H1 (cell line): ENCODE measurements around the gene PIGS. TPM values are rescaled to one million over a fixed set of nuclear protein-coding genes. Genes with fewer than 3 reads are reported as not detected.
A peak's percentile ranks its signal among the peaks of the same experiment; 100 is the strongest.

ENCODE experiments used
- CTCF ChIA-PET: fragments of 300-600 bp; sonication (Branson Sonifier 250); formaldehyde crosslinking; loops from one replicate; lab custom pipeline; 2021; ENCODE audit not compliant: partially characterized antibody; lab: Charles Lee
- POLR2A ChIA-PET: fragments of 300-600 bp; sonication (Branson Sonifier 250); formaldehyde crosslinking; loops from one replicate; lab custom pipeline; 2021; ENCODE audit warnings: inconsistent platforms; ENCODE audit not compliant: partially characterized antibody; lab: Charles Lee
- DNase-seq, 2 experiments: peaks; one replicate each; pipeline versions ENCODE4 v3.0.0 to v3.0.0-alpha.2; 2010 to 2022; ENCODE audit warnings: low spot score in 2 of 2, low read depth in 1 of 2, mixed read lengths in 1 of 2
- FAIRE-seq: peaks from 2 replicates; lab custom pipeline; 2011; peaks lifted over from hg19 to GRCh38; lab: Jason Lieb, UNC
- H2AFZ ChIP-seq: 2 replicates; pipeline ENCODE4 v1.8.1; 2012; ENCODE audit warnings: low read length, inconsistent platforms
- H2AK5ac ChIP-seq: 2 replicates; pipeline ENCODE4 v1.6.1; 2013; ENCODE audit warnings: low read depth, low read length
- H2BK120ac ChIP-seq: replicated peaks from 2 replicates; pipeline ENCODE3; 2013; ENCODE audit warnings: low read depth, low read length, inconsistent platforms
- H2BK12ac ChIP-seq: 2 replicates; pipeline ENCODE4 v1.6.1; 2013; ENCODE audit warnings: low read depth, low read length
- H2BK15ac ChIP-seq: 2 replicates; pipeline ENCODE4 v1.6.1; 2013; ENCODE audit warnings: low read length
- H2BK20ac ChIP-seq: 2 replicates; pipeline ENCODE4 v1.6.1; 2013; ENCODE audit warnings: low read length
- H2BK5ac ChIP-seq: 2 replicates; pipeline ENCODE4 v1.6.1; 2013; ENCODE audit warnings: low read depth, low read length
- H3K14ac ChIP-seq: 2 replicates; pipeline ENCODE4 v1.6.1; 2013; ENCODE audit warnings: inconsistent platforms; ENCODE audit not compliant: insufficient read length
- H3K18ac ChIP-seq: 2 replicates; pipeline ENCODE4 v1.6.1; 2013; ENCODE audit warnings: low read length; ENCODE audit errors: extremely low read depth
- H3K23ac ChIP-seq: 2 replicates; pipeline ENCODE4 v1.6.1; 2013; ENCODE audit warnings: inconsistent platforms; ENCODE audit not compliant: insufficient read length
- H3K23me2 ChIP-seq: 2 replicates; pipeline ENCODE4 v1.6.1; 2013; ENCODE audit warnings: low read depth, low read length
- H3K27ac ChIP-seq: 2 replicates; pipeline ENCODE4 v1.6.1; 2011; ENCODE audit warnings: low read depth, low read length, inconsistent platforms
- H3K27me3 ChIP-seq, 4 experiments: replicated peaks in 1 of 4; 1 replicate in 1 of 4; 2 replicates in 3 of 4; pipeline versions ENCODE4 v1.6.1 to v1.8.1; 2011 to 2013; ENCODE audit warnings: low read length in 3 of 4, mild to moderate bottlenecking in 3 of 4, inconsistent platforms in 2 of 4, mixed read lengths in 2 of 4, moderate library complexity in 1 of 4; ENCODE audit not compliant: control insufficient read depth in 3 of 4, insufficient read depth in 3 of 4; ENCODE audit errors: extremely low read depth in 1 of 4
- H3K36me3 ChIP-seq, 4 experiments: 2 replicates each; pipeline versions ENCODE4 v1.6.1 to v1.8.1; 2011 to 2013; ENCODE audit warnings: mild to moderate bottlenecking in 4 of 4, low read length in 3 of 4, moderate library complexity in 2 of 4, control low read depth in 1 of 4, inconsistent platforms in 1 of 4; ENCODE audit not compliant: insufficient read depth in 4 of 4, control insufficient read depth in 2 of 4
- H3K4ac ChIP-seq: replicated peaks from 2 replicates; pipeline ENCODE3; 2013; ENCODE audit warnings: low read length, low read depth, mixed read lengths, inconsistent platforms; ENCODE audit not compliant: insufficient read length
- H3K4me1 ChIP-seq, 4 experiments: replicated peaks in 1 of 4; 1 replicate in 1 of 4; 2 replicates in 3 of 4; pipeline versions ENCODE4 v1.6.1 to v1.8.1; 2011 to 2013; ENCODE audit warnings: low read length in 3 of 4, inconsistent platforms in 2 of 4, mixed read lengths in 1 of 4; ENCODE audit not compliant: insufficient read depth in 4 of 4, control insufficient read depth in 3 of 4
- H3K4me2 ChIP-seq, 2 experiments: 2 replicates each; pipeline versions ENCODE4 v1.6.1 to v1.8.1; 2011 to 2013; ENCODE audit warnings: low read depth in 2 of 2, low read length in 2 of 2, control low read depth in 1 of 2, inconsistent platforms in 1 of 2, mild to moderate bottlenecking in 1 of 2; ENCODE audit not compliant: insufficient read depth in 1 of 2
- H3K4me3 ChIP-seq, 4 experiments: fragments of 200-600, 300-600 bp in 1 of 4; sonication (generic), shearing (Covaris generic), sonication (Bioruptor Twin) in 1 of 4; 2 replicates each; pipeline versions ENCODE4 v1.5.1 to v1.8.1; 2011 to 2016; ENCODE audit warnings: low read length in 4 of 4, low read depth in 3 of 4, control low read depth in 2 of 4, inconsistent platforms in 2 of 4, mild to moderate bottlenecking in 2 of 4, mixed read lengths in 1 of 4, moderate library complexity in 1 of 4; ENCODE audit not compliant: insufficient read depth in 2 of 4; ENCODE audit errors: extremely low read depth in 1 of 4
- H3K56ac ChIP-seq: replicated peaks from 2 replicates; pipeline ENCODE3; 2013; ENCODE audit warnings: low read depth, mild to moderate bottlenecking, mixed read lengths, low read length, inconsistent platforms; ENCODE audit not compliant: insufficient read length
- H3K79me1 ChIP-seq: 2 replicates; pipeline ENCODE4 v1.6.1; 2013; ENCODE audit warnings: low read depth, low read length, control low read depth
- H3K79me2 ChIP-seq, 2 experiments: 2 replicates each; pipeline versions ENCODE4 v1.6.1 to v1.8.1; 2012 to 2013; ENCODE audit warnings: low read length in 2 of 2, mild to moderate bottlenecking in 2 of 2, inconsistent platforms in 1 of 2; ENCODE audit not compliant: insufficient read depth in 2 of 2, control insufficient read depth in 1 of 2
- H3K9ac ChIP-seq, 4 experiments: replicated peaks in 1 of 4; 1 replicate in 1 of 4; 2 replicates in 3 of 4; pipeline versions ENCODE4 v1.6.1 to v1.8.1; 2011 to 2013; ENCODE audit warnings: low read depth in 3 of 4, low read length in 3 of 4, control low read depth in 2 of 4, mild to moderate bottlenecking in 2 of 4, moderate library complexity in 2 of 4, inconsistent platforms in 1 of 4; ENCODE audit errors: extremely low read depth in 1 of 4
- H3K9me3 ChIP-seq, 2 experiments: 2 replicates each; pipeline versions ENCODE4 v1.6.1 to v1.8.1; 2012 to 2013; ENCODE audit warnings: mild to moderate bottlenecking in 2 of 2, moderate library complexity in 2 of 2, control low read depth in 1 of 2, inconsistent platforms in 1 of 2, low read depth in 1 of 2, low read length in 1 of 2, mixed read lengths in 1 of 2; ENCODE audit not compliant: insufficient read depth in 2 of 2
- H4K20me1 ChIP-seq, 2 experiments: replicated peaks in 1 of 2; 2 replicates each; pipeline versions ENCODE3 to v1.8.1; 2011 to 2013; ENCODE audit warnings: inconsistent platforms in 2 of 2, low read length in 2 of 2, mild to moderate bottlenecking in 1 of 2; ENCODE audit not compliant: insufficient read depth in 2 of 2, control insufficient read depth in 1 of 2
- H4K5ac ChIP-seq: 2 replicates; pipeline ENCODE4 v1.6.1; 2013; ENCODE audit warnings: low read length, low read depth, mixed read lengths, inconsistent platforms; ENCODE audit not compliant: insufficient read length
- H4K8ac ChIP-seq: 2 replicates; pipeline ENCODE4 v1.8.0; 2013; ENCODE audit warnings: mild to moderate bottlenecking, moderate library complexity, low read length, inconsistent platforms; ENCODE audit not compliant: insufficient read depth; ENCODE audit errors: extremely low read depth
- H4K91ac ChIP-seq: replicated peaks from 2 replicates; pipeline ENCODE3; 2013; ENCODE audit warnings: low read length, mixed read lengths, inconsistent platforms; ENCODE audit not compliant: insufficient read length
- ASH2L ChIP-seq: fragments of 200-600, 300-600 bp; sonication (generic); IDR thresholded peaks from one replicate; pipeline ENCODE4 v1.7.1; 2017; ENCODE audit warnings: low read length
- ATF3 ChIP-seq: IDR thresholded peaks from 2 replicates; pipeline ENCODE4 v1.6.1; 2011; ENCODE audit warnings: low read depth, mild to moderate bottlenecking, low read length; ENCODE audit not compliant: insufficient read depth
- CTBP2 ChIP-seq: IDR thresholded peaks from 2 replicates; pipeline ENCODE4 v1.7.0; 2011; ENCODE audit warnings: borderline replicate concordance, mild to moderate bottlenecking, moderate library complexity, mixed read lengths, low read length; ENCODE audit not compliant: insufficient read depth, insufficient read length
- HDAC2 ChIP-seq, 2 experiments: fragments of 300-600 bp in 1 of 2; sonication (generic) in 1 of 2; IDR thresholded peaks; 2 replicates each; pipeline ENCODE4 v1.6.1; 2011 to 2012; ENCODE audit warnings: low read depth in 2 of 2, low read length in 2 of 2, mild to moderate bottlenecking in 2 of 2, moderate library complexity in 2 of 2, borderline replicate concordance in 1 of 2, inconsistent platforms in 1 of 2
- KDM4A ChIP-seq: IDR thresholded peaks from one replicate; pipeline ENCODE4 v1.7.1; 2012; ENCODE audit warnings: low read depth, mild to moderate bottlenecking, moderate library complexity, low read length, inconsistent platforms; ENCODE audit not compliant: severe bottlenecking
- POLR2A ChIP-seq, 2 experiments: IDR thresholded peaks; 1 replicate in 1 of 2; 2 replicates in 1 of 2; pipeline ENCODE4 v1.6.1; 2011; ENCODE audit warnings: low read depth in 2 of 2, low read length in 2 of 2, mild to moderate bottlenecking in 2 of 2; ENCODE audit errors: control extremely low read depth in 1 of 2
- SIN3A ChIP-seq, 2 experiments: IDR thresholded peaks in 1 of 2; conservative IDR thresholded peaks in 1 of 2; 2 replicates each; pipeline ENCODE4 v1.6.1; 2011 to 2012; ENCODE audit warnings: low read length in 2 of 2, improper control_type of control experiment in 1 of 2, low read depth in 1 of 2, mild to moderate bottlenecking in 1 of 2
- TAF1 ChIP-seq: IDR thresholded peaks from 2 replicates; pipeline ENCODE4 v1.6.1; 2011; ENCODE audit warnings: mild to moderate bottlenecking, low read depth, low read length
- TBP ChIP-seq: IDR thresholded peaks from 2 replicates; pipeline ENCODE4 v1.6.1; 2011; ENCODE audit warnings: low read depth, low read length, improper control_type of control experiment
- WGBS, 2 experiments: shearing (Covaris generic) in 1 of 2; methylation state at CpG; one replicate each; pipeline versions ENCODE4 v1.1.6 to v1.1.7; 2013 to 2015; ENCODE audit warnings: low lambda C conversion rate in 2 of 2, mixed read lengths in 2 of 2, inconsistent platforms in 1 of 2, low coverage in 1 of 2, missing lambda C conversion rate in 1 of 2; ENCODE audit not compliant: insufficient replicate concordance in 2 of 2, insufficient coverage in 1 of 2, insufficient read length in 1 of 2; ENCODE audit errors: extremely low coverage in 1 of 2, missing lambda C conversion rate in 1 of 2; 5-methylcytosine and 5-hydroxymethylcytosine counted together
- polyA plus RNA-seq, 7 experiments: library from polyadenylated mRNA; depleted of rRNA in 3 of 7; stranded (reverse) in 5 of 7; unstranded in 2 of 7; fragments of >200 nt in 5 of 7; fragments of 200-250 nt in 2 of 7; gene quantifications; 1 replicate in 5 of 7; 2 replicates in 1 of 7; 4 replicates in 1 of 7; pipeline versions ENCODE4 v1.2.1 to v1.2.3, GENCODE V29; 2011 to 2013; ENCODE audit warnings: missing spikeins in 2 of 7, mixed read lengths in 2 of 7
- total RNA-seq: library from RNA; stranded (reverse); fragmentation: NEBNext Ultra II Directional; extraction: Animal tissue kit (Norgen Biotek cat#: 25700); gene quantifications from 2 replicates; pipeline ENCODE4 v1.2.1, GENCODE V29; 2021

The PIGS gene
- total and polyA plus RNA-seq, 2 of the 8 experiments (the other 6 are each of a cell fraction or from before 2014, with no cell fraction given): 44.3 to 50.6 TPM

GRCh38 chr17:28552176-28552999, 18.9 kb downstream of the PIGS start, which contains the start of gene UNC119:
UNC119 (minus strand) TSS chr17:28552624; CDS start chr17:28552557, 67 bp downstream.
- Histone ChIP-seq H2BK15ac (peak within 1 kb of the TSS; percentile 83; the same call in 1 of the 2 replicates), H3K23ac (no peak within 1 kb of the TSS), H3K9ac (peak within 1 kb of the TSS; percentile 26 to 91 (median 51)), H3K27me3 (no peaks in the 10 kb centered on the region; a peak in 1 of 7 replicates), H2BK120ac (no peak within 1 kb of the TSS), H3K18ac (peak within 1 kb of the TSS; percentile 71), H3K27ac (no peak within 1 kb of the TSS; the same call in 1 of the 2 replicates), H2BK5ac (peak within 1 kb of the TSS; percentile 56), H2AFZ (no peak within 1 kb of the TSS), H3K4me1 (peaks cover 0 to 16% (median 2%) of the 10 kb centered on the region in 4 experiments; a peak in 3 of 7 replicates), H3K36me3 (peaks cover 2 to 30% (median 11%) of the 10 kb centered on the region in 4 experiments), H3K79me2 (peaks cover 0 to 10% of the 10 kb centered on the region in 2 experiments; a peak in 1 of 4 replicates), H3K4me2 (peak within 1 kb of the TSS; percentile 81 to 87), H2BK12ac (no peak within 1 kb of the TSS), H3K79me1 (peaks cover 7% of the 10 kb centered on the region; the same call in 1 of the 2 replicates), H4K5ac (peak within 1 kb of the TSS; percentile 12), H3K9me3 (no peaks in the 10 kb centered on the region), H4K20me1 (peaks cover 2 to 11% of the 10 kb centered on the region in 2 experiments), H2BK20ac (no peak within 1 kb of the TSS), H3K4ac (no peak within 1 kb of the TSS), H3K56ac (no peak within 1 kb of the TSS), H3K4me3 (peak within 1 kb of the TSS; percentile 75 to 89 (median 80)), H4K8ac (peak within 1 kb of the TSS; percentile 68; the same call in 1 of the 2 replicates), H3K23me2 (peaks cover 7% of the 10 kb centered on the region; the same call in 1 of the 2 replicates), H3K14ac (no peak within 1 kb of the TSS), H4K91ac (no peak within 1 kb of the TSS), H2AK5ac (no peak within 1 kb of the TSS)
- ChIA-PET CTCF (interaction anchor here (0.7 to 18.4 kb wide), 12 partner anchors 10 to 589 kb away, joined by 3 to 547 read pairs (median 4); partner anchors contain the start of genes ALDOC, FOXN1, PIGS and VTN), POLR2A (interaction anchor here (0.6 to 3.9 kb wide), 5 partner anchors 10 to 195 kb away, joined by 3 to 23 read pairs (median 6); partner anchors contain the start of genes PIGS and POLDIP2)
- peak in 1 of 2 experiments; percentile 88 for DNase-seq
- 6% methylated on average over 27 of the region's 67 CpGs; no CpG with 5 or more reads in 1 of the 2 experiments for WGBS, 2 experiments
- no peak for FAIRE-seq
- TF ChIP-seq TAF1 (peak; percentile 73; the same call in 1 of the 2 replicates), ASH2L (peak; percentile 76), HDAC2 (IDR thresholded peaks at IDR 0.05; ENCODE audit: borderline replicate concordance in 1 of 2, low read depth in 2 of 2, low read length in 2 of 2) (0 out of 4 replicates have a peak, but pooled peaks of 1 of the 2 experiments have one; percentile 12), CTBP2 (no peak), TBP (peak; percentile 52; the same call in 1 of the 2 replicates), ATF3 (no peak), KDM4A (peak; percentile 32), SIN3A (conservative IDR thresholded peaks at IDR 0.05 in 1 of 2, IDR thresholded peaks at IDR 0.05 in 1 of 2; ENCODE audit: low read depth in 1 of 2, low read length in 2 of 2) (peak; percentile 23 to 47; a peak in 1 of 4 replicates), POLR2A (IDR thresholded peaks at IDR 0.05; ENCODE audit: control extremely low read depth in 1 of 2, low read depth in 2 of 2, low read length in 2 of 2) (peak in 1 of 2 experiments; percentile 69; a peak in 2 of 3 replicates)
